Measurements from ENCODE around the gene CCDC12.

CCDC12 gene

GRCh38 chr3:46903341-46904302, 72.9 kb downstream of the CCDC12 start:
- DNase-seq, result no peak

- no peak for DNase-seq
These were observed 74.3 kb downstream of the CCDC12 start for GRCh38 chr3:46902188-46902631.

- no peak for DNase-seq
These were observed 74.9 kb downstream of the CCDC12 start for GRCh38 chr3:46901591-46902187.

- DNase-seq, result no peak
These were observed 75.5 kb downstream of the CCDC12 start for GRCh38 chr3:46901061-46901460.

- DNase-seq, result no peak
These were observed 76.2 kb downstream of the CCDC12 start for GRCh38 chr3:46900356-46900755.

- no peak for DNase-seq
These were observed 76.6 kb downstream of the CCDC12 start for GRCh38 chr3:46900007-46900292.

GRCh38 chr3:46899151-46900006, 77.2 kb downstream of the CCDC12 start:
- no peak for DNase-seq

- no peak for DNase-seq
These were observed 78.0 kb downstream of the CCDC12 start for GRCh38 chr3:46898321-46899150.

GRCh38 chr3:46897829-46898320, 78.7 kb downstream of the CCDC12 start:
- no peak for DNase-seq

- DNase-seq, result no peak
These were observed 79.5 kb downstream of the CCDC12 start for GRCh38 chr3:46897031-46897430.

GRCh38 chr3:46896386-46896785, 80.2 kb downstream of the CCDC12 start:
- no peak for DNase-seq

- no peak for DNase-seq
These were observed 80.8 kb downstream of the CCDC12 start for GRCh38 chr3:46895761-46896160.

- DNase-seq, result peak; percentile 61
These were observed 81.3 kb downstream of the CCDC12 start for GRCh38 chr3:46895204-46895660.

- DNase-seq, result no peak
These were observed 82.3 kb downstream of the CCDC12 start for GRCh38 chr3:46894256-46894655.

GRCh38 chr3:46893763-46894162, 82.8 kb downstream of the CCDC12 start:
- no peak for DNase-seq

- DNase-seq, result no peak
These were observed 83.3 kb downstream of the CCDC12 start for GRCh38 chr3:46893146-46893748.

GRCh38 chr3:46892285-46893145, 84.0 kb downstream of the CCDC12 start:
- peak; percentile 9 for DNase-seq

- no peak for DNase-seq
These were observed 85.4 kb downstream of the CCDC12 start for GRCh38 chr3:46891132-46891531.

GRCh38 chr3:46890132-46890531, 86.4 kb downstream of the CCDC12 start:
- DNase-seq, result no peak

- no peak for DNase-seq
These were observed 87.0 kb downstream of the CCDC12 start for GRCh38 chr3:46889381-46890110.

Data from kidney glomerular epithelial cell (primary cell).